ELF-1 (cell line): ENCODE results near the gene STK32C.

Experiments used
- DNase-seq: peaks from one replicate; pipeline ENCODE4 v3.0.0-alpha.2; 2016; ENCODE audit warnings: low read depth, low spot score

STK32C gene

GRCh38 chr10:132282667-132283603 is 24.8 kb downstream of the STK32C start:
- peak; percentile 21 for DNase-seq

GRCh38 chr10:132281915-132282666 is 25.7 kb downstream of the STK32C start:
- peak; percentile 47 for DNase-seq

- no peak for DNase-seq
These were observed 27.1 kb downstream of the STK32C start for GRCh38 chr10:132280646-132281074.

GRCh38 chr10:132279873-132280645 is 27.7 kb downstream of the STK32C start:
- no peak for DNase-seq

GRCh38 chr10:132277311-132277741 is 30.4 kb downstream of the STK32C start:
- DNase-seq, result no peak

- DNase-seq, result no peak
These were observed 31.0 kb downstream of the STK32C start for GRCh38 chr10:132276706-132277105.

- DNase-seq, result no peak
These were observed 31.5 kb downstream of the STK32C start for GRCh38 chr10:132276179-132276675.

GRCh38 chr10:132275426-132276178 is 32.1 kb downstream of the STK32C start:
- DNase-seq, result no peak

- DNase-seq, result no peak
These were observed 32.8 kb downstream of the STK32C start for GRCh38 chr10:132274986-132275385.

GRCh38 chr10:132274581-132274980 is 33.2 kb downstream of the STK32C start:
- DNase-seq, result no peak

GRCh38 chr10:132273966-132274365 is 33.8 kb downstream of the STK32C start:
- DNase-seq, result no peak

GRCh38 chr10:132273304-132273944 is 34.3 kb downstream of the STK32C start:
- DNase-seq, result no peak

GRCh38 chr10:132272231-132272971 is 35.3 kb downstream of the STK32C start:
- no peak for DNase-seq

- DNase-seq, result no peak
These were observed 36.1 kb downstream of the STK32C start for GRCh38 chr10:132271458-132272230.

GRCh38 chr10:132270721-132271457 is 36.9 kb downstream of the STK32C start:
- no peak for DNase-seq

GRCh38 chr10:132270256-132270655 is 37.5 kb downstream of the STK32C start:
- DNase-seq, result no peak

GRCh38 chr10:132269266-132270230 is 38.2 kb downstream of the STK32C start:
- no peak for DNase-seq
